Endothelial cell (in vitro differentiated cells): ENCODE measurements around the gene PCDHA1. TPM values are rescaled to one million over a fixed set of nuclear protein-coding genes. Genes with fewer than 3 reads are reported as not detected.

ENCODE experiments used
- DNase-seq: peaks from one replicate; pipeline ENCODE4 v3.0.0; 2021; ENCODE audit warnings: low spot score
- H3K27ac Mint-ChIP-seq: one replicate; pipeline ENCODE4 v1.8.0; 2021; ENCODE audit warnings: mixed read lengths, inconsistent platforms; ENCODE audit not compliant: unreplicated experiment
- H3K27me3 Mint-ChIP-seq: one replicate; pipeline ENCODE4 v1.8.0; 2021; ENCODE audit warnings: mild to moderate bottlenecking, moderate library complexity, mixed read lengths, inconsistent platforms; ENCODE audit not compliant: unreplicated experiment
- H3K36me3 Mint-ChIP-seq: one replicate; pipeline ENCODE4 v1.8.0; 2021; ENCODE audit warnings: mild to moderate bottlenecking, low read depth, mixed read lengths, inconsistent platforms; ENCODE audit not compliant: unreplicated experiment
- H3K4me1 Mint-ChIP-seq: one replicate; pipeline ENCODE4 v1.8.0; 2021; ENCODE audit warnings: mild to moderate bottlenecking, mixed read lengths, inconsistent platforms; ENCODE audit not compliant: unreplicated experiment
- H3K4me3 Mint-ChIP-seq: one replicate; pipeline ENCODE4 v1.8.0; 2021; ENCODE audit warnings: mild to moderate bottlenecking, mixed read lengths, inconsistent platforms; ENCODE audit not compliant: unreplicated experiment
- H3K9me3 Mint-ChIP-seq: one replicate; pipeline ENCODE4 v1.8.0; 2021; ENCODE audit warnings: mixed read lengths, inconsistent platforms; ENCODE audit not compliant: unreplicated experiment
- CTCF ChIP-seq: fragments of 200-600 bp; sonication (generic); IDR thresholded peaks from one replicate; pipeline ENCODE4 v1.5.0; 2021; ENCODE audit warnings: antibody characterized with exemption; ENCODE audit not compliant: unreplicated experiment
- total RNA-seq: library from RNA; stranded (reverse); fragmentation: NEBNext Ultra II Directional; extraction: Animal tissue kit (Norgen Biotek cat#: 25700); gene quantifications from one replicate; pipeline ENCODE4 v1.2.1, GENCODE V29; 2021; ENCODE audit not compliant: unreplicated experiment

Gene PCDHA1
- total RNA-seq, 1 donor from 2014 or later: 0.13 TPM

DNA sequence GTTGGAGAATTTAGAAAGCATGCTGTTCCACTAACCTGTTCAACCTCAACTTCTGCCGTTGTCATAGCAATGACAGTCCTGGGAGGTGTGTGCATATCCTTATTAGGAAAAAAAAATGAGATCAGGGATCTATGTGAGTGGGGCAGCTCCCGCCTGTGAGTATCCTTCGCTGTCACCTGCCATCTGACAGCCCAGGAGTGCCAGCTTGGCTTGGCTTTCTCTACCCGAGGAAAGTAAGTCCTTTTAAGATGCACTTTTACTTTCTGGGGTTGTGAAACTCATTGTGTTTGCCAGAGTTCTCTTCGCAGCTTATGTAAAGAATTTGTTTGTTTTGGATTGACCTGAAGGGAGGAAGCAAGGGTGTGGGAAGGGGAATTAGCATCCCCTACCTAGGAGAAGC is 202.2 kb downstream of the PCDHA1 start:
- Mint-ChIP-seq H3K36me3 (no peaks in the 10 kb centered on the region), H3K4me1 (peaks cover 28% of the 10 kb centered on the region), H3K27me3 (peaks cover 2% of the 10 kb centered on the region), H3K27ac (no peak overlapping the region), H3K4me3 (no peak overlapping the region), H3K9me3 (no peaks in the 10 kb centered on the region)
- DNase-seq: no peak
- TF ChIP-seq CTCF: no peak

DNA sequence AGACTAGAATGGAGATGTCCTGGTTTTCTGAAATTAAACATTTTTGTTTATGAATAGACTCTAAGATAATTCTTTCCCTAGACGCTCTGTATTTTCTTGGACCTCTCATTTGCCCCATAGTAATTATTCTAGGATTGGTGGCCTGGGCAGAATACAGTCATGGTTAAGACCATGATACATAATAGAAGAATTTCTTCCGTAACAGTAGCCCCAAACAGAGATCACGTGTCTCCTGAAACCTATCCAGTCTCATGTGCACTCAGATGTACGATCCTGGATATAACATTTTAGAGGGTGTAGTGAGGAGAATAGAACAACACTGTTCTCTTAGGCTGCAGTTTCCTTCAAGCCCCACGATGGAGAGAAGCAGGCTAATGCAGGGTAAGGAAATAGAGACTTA is 202.7 kb downstream of the PCDHA1 start:
- no peaks in the 10 kb centered on the region for H3K9me3 Mint-ChIP-seq
- H3K4me3 Mint-ChIP-seq: no peak overlapping the region
- no peak for DNase-seq
- peaks cover 4% of the 10 kb centered on the region for H3K27me3 Mint-ChIP-seq
- H3K36me3 Mint-ChIP-seq: no peaks in the 10 kb centered on the region
- TF ChIP-seq CTCF: no peak
- H3K4me1 Mint-ChIP-seq: peaks cover 31% of the 10 kb centered on the region
- no peak overlapping the region for H3K27ac Mint-ChIP-seq

DNA sequence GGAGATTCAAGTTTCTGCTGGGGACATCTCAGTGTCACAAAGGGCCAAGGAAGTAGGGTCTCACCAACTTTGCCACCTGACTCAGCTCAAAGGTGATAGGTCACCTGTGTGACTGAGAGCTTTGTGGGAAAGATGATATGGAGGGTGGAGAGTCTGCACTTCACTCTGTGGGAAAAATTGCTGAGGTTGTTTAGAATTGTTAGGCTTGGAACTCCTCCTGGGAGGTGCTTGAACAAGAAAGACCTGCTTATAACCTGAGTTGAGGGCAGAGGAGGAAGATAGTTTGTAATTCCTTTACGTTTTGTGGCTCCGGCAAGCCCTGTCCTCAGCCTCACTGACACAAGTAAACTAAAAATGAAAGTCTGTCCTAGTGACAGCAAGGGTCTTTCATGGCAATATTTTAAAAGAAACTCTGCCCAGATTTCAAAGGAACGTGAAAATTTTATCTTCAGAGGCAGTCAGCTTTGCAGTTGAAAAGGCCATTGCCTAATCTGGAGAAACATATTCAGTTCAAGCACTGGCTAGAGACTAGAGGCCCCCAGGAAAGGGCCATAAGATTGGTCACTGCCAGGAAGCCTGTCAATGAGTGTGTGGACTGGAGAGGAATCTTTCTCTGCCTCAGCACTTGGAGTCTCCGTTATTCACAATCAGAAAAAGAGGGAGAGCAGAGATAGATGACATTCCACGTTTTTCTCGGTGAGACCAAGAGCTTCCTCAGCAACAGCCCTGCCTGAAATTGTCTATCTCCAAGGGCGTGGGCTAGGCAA is 203.5 kb downstream of the PCDHA1 start:
- Mint-ChIP-seq H3K27me3 (peaks cover 4% of the 10 kb centered on the region), H3K27ac (no peak overlapping the region), H3K4me1 (peaks cover 31% of the 10 kb centered on the region), H3K9me3 (no peaks in the 10 kb centered on the region), H3K36me3 (no peaks in the 10 kb centered on the region), H3K4me3 (no peak overlapping the region)
- TF ChIP-seq CTCF: no peak
- no peak for DNase-seq

GRCh38 chr5:140992828-140993227 is 206.9 kb downstream of the PCDHA1 start:
- H3K27me3 Mint-ChIP-seq: peaks cover 4% of the 10 kb centered on the region
- H3K4me3 Mint-ChIP-seq: no peak overlapping the region
- H3K36me3 Mint-ChIP-seq: peaks cover 4% of the 10 kb centered on the region
- H3K27ac Mint-ChIP-seq: no peak overlapping the region
- TF ChIP-seq CTCF: no peak
- H3K9me3 Mint-ChIP-seq: no peaks in the 10 kb centered on the region
- H3K4me1 Mint-ChIP-seq: peaks cover 25% of the 10 kb centered on the region
- DNase-seq: no peak

DNA sequence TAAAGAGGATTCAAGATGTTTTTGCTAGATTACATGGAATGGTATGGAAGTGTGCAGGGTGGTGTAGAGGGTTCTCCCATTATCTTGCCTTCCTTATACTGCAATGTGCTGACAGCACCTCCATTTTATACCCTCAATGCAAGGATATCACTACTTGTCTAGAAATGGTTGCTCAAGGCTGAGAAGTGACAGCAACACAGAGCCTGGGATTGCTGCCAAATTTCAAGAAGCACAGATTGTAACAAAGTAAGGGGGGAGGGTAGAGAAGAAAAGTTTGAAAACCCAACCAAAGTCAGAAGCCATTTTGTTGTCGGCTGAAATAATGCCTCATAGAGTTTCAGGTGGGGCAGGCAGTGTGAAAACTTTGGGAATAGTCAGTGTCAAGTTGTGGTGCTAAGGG is 210.1 kb downstream of the PCDHA1 start:
- Mint-ChIP-seq H3K4me1 (peaks cover 22% of the 10 kb centered on the region), H3K27me3 (peaks cover 7% of the 10 kb centered on the region), H3K27ac (no peak overlapping the region), H3K4me3 (no peak overlapping the region), H3K9me3 (no peaks in the 10 kb centered on the region), H3K36me3 (peaks cover 4% of the 10 kb centered on the region)
- no peak for TF ChIP-seq CTCF
- no peak for DNase-seq
